ENCODE data around the gene ACSL1.
A peak's percentile ranks its signal among the peaks of the same experiment; 100 is the strongest.

ACSL1 gene

GRCh38 chr4:184825896-184826690, at the start of gene ACSL1:
TSS of gene ACSL1 (minus strand) at chr4:184825968. CDS start at chr4:184803514, 22,454 bp downstream.
- H3K4me3 ChIP-seq (ENCODE audit: low read depth, low read length), result peak within 1 kb of the TSS; percentile 63
- TF ChIP-seq CTCF (IDR thresholded peaks at IDR 0.05; ENCODE audit: low read depth, low read length), result no peak

GRCh38 chr4:184873054-184873453, 47.3 kb upstream of the ACSL1 start:
- no peak for TF ChIP-seq CTCF (IDR thresholded peaks at IDR 0.05; ENCODE audit: low read depth, low read length)

GRCh38 chr4:184870718-184871117, 45.0 kb upstream of the ACSL1 start:
- no peak for TF ChIP-seq CTCF (IDR thresholded peaks at IDR 0.05; ENCODE audit: low read depth, low read length)

More at GRCh38 chr4:184873054-184873453, 47.3 kb upstream of the ACSL1 start:
- H3K4me3 ChIP-seq (ENCODE audit: low read depth, low read length), result no peak overlapping the region

GRCh38 chr4:184868623-184869022, 42.9 kb upstream of the ACSL1 start:
- TF ChIP-seq CTCF (IDR thresholded peaks at IDR 0.05; ENCODE audit: low read depth, low read length), result no peak
- no peak overlapping the region for H3K4me3 ChIP-seq (ENCODE audit: low read depth, low read length)

More at GRCh38 chr4:184870718-184871117, 45.0 kb upstream of the ACSL1 start:
- H3K4me3 ChIP-seq (ENCODE audit: low read depth, low read length), result no peak overlapping the region

GRCh38 chr4:184863916-184864315, 38.1 kb upstream of the ACSL1 start:
- no peak for TF ChIP-seq CTCF (IDR thresholded peaks at IDR 0.05; ENCODE audit: low read depth, low read length)
- no peak overlapping the region for H3K4me3 ChIP-seq (ENCODE audit: low read depth, low read length)

- no peak overlapping the region for H3K4me3 ChIP-seq (ENCODE audit: low read depth, low read length)
- TF ChIP-seq CTCF (IDR thresholded peaks at IDR 0.05; ENCODE audit: low read depth, low read length), result no peak
Observed at GRCh38 chr4:184861047-184861446, 35.3 kb upstream of the ACSL1 start.

- no peak overlapping the region for H3K4me3 ChIP-seq (ENCODE audit: low read depth, low read length)
- no peak for TF ChIP-seq CTCF (IDR thresholded peaks at IDR 0.05; ENCODE audit: low read depth, low read length)
Observed at GRCh38 chr4:184860018-184860779, 34.4 kb upstream of the ACSL1 start.
